ENCODE results near the gene SPTBN4.
A peak's percentile ranks its signal among the peaks of the same experiment; 100 is the strongest.

The SPTBN4 gene

GRCh38 chr19:40565910-40566495 is 99.2 kb downstream of the SPTBN4 start:
- no peak for DNase-seq (ENCODE audit: low spot score)

- no peak for DNase-seq (ENCODE audit: low spot score)
Measured at GRCh38 chr19:40567040-40567749, 100.4 kb downstream of the SPTBN4 start.

GRCh38 chr19:40567750-40568494 is 101.1 kb downstream of the SPTBN4 start:
- no peak for DNase-seq (ENCODE audit: low spot score)

GRCh38 chr19:40570313-40571004 is 103.7 kb downstream of the SPTBN4 start:
- peak; percentile 97 for DNase-seq (ENCODE audit: low spot score)

- DNase-seq (ENCODE audit: low spot score), result no peak
Measured at GRCh38 chr19:40571005-40571318, 104.2 kb downstream of the SPTBN4 start.

- no peak for DNase-seq (ENCODE audit: low spot score)
Measured at GRCh38 chr19:40571831-40572495, 105.2 kb downstream of the SPTBN4 start.

GRCh38 chr19:40575326-40575725 is 108.5 kb downstream of the SPTBN4 start:
- no peak for DNase-seq (ENCODE audit: low spot score)

- DNase-seq (ENCODE audit: low spot score), result no peak
Measured at GRCh38 chr19:40576151-40576584, 109.4 kb downstream of the SPTBN4 start.

GRCh38 chr19:40576585-40577451 is 110.0 kb downstream of the SPTBN4 start, which contains the start of gene SHKBP1:
SHKBP1 (plus strand) TSS chr19:40576873; CDS start chr19:40576900, 27 bp downstream.
- DNase-seq (ENCODE audit: low spot score), result peak; percentile 92

- DNase-seq (ENCODE audit: low spot score), result no peak
Measured at GRCh38 chr19:40578442-40578908, 111.7 kb downstream of the SPTBN4 start.

- DNase-seq (ENCODE audit: low spot score), result no peak
Measured at GRCh38 chr19:40580619-40581018, 113.8 kb downstream of the SPTBN4 start.

- DNase-seq (ENCODE audit: low spot score), result no peak
Measured at GRCh38 chr19:40581531-40581930, 114.7 kb downstream of the SPTBN4 start.

- DNase-seq (ENCODE audit: low spot score), result no peak
Measured at GRCh38 chr19:40582467-40582866, 115.7 kb downstream of the SPTBN4 start.

- no peak for DNase-seq (ENCODE audit: low spot score)
Measured at GRCh38 chr19:40583283-40583682, 116.5 kb downstream of the SPTBN4 start.

GRCh38 chr19:40584007-40584406 is 117.2 kb downstream of the SPTBN4 start:
- DNase-seq (ENCODE audit: low spot score), result no peak

GRCh38 chr19:40585241-40585981 is 118.6 kb downstream of the SPTBN4 start:
- DNase-seq (ENCODE audit: low spot score), result no peak

GRCh38 chr19:40585982-40586422 is 119.2 kb downstream of the SPTBN4 start:
- no peak for DNase-seq (ENCODE audit: low spot score)

- no peak for DNase-seq (ENCODE audit: low spot score)
Measured at GRCh38 chr19:40586611-40587010, 119.8 kb downstream of the SPTBN4 start.

GRCh38 chr19:40588110-40588854 is 121.5 kb downstream of the SPTBN4 start:
- DNase-seq (ENCODE audit: low spot score), result no peak

All from CD4-positive, alpha-beta T cell treated with Interleukin-6 at 100 ng/mL for 8 hours (primary cell).